Right lobe of liver (tissue), 6 donors: ENCODE measurements around the gene PTPN9. TPM values are rescaled to one million over a fixed set of nuclear protein-coding genes. Genes with fewer than 3 reads are reported as not detected.
"Not testable (repeated sequence)": the region's sequence is repeated elsewhere in the genome, so short reads cannot be mapped to it uniquely, and the experiment has no call there.

Source experiments
- ATAC-seq, 4 donors: fragments of 200-7000 bp; cut with Tn5 transposase; one replicate each; pipeline ENCODE4 v1.9.1; 2020; ENCODE audit warnings: mild to moderate bottlenecking in 4 of 4, moderate library complexity in 4 of 4
- DNase-seq, 3 donors: peaks; one replicate each; pipeline ENCODE4 v3.0.0-alpha.2; 2020
- H3K27ac ChIP-seq, 3 donors: fragments of 200-600 bp; one replicate each; pipeline ENCODE4 v1.8.0; 2022
- H3K27me3 ChIP-seq, 2 donors: fragments of 200-600 bp; one replicate each; pipeline ENCODE4 v1.8.0; 2022
- H3K36me3 ChIP-seq, 4 donors: fragments of 200-600 bp; sonication (generic) in 1 of 4; one replicate each; pipeline versions ENCODE4 v1.5.1 to v1.8.0; 2017 to 2022; ENCODE audit warnings: control low read depth in 1 of 4
- H3K4me1 ChIP-seq, 4 donors: fragments of 200-600 bp; sonication (generic) in 1 of 4; one replicate each; pipeline versions ENCODE4 v1.5.1 to v1.8.0; 2017 to 2022; ENCODE audit warnings: control low read depth in 1 of 4
- H3K4me3 ChIP-seq, 3 donors: fragments of 200-600 bp; one replicate each; pipeline ENCODE4 v1.8.0; 2022
- H3K9me3 ChIP-seq, 4 donors: fragments of 200-600 bp; sonication (generic) in 1 of 4; one replicate each; pipeline versions ENCODE4 v1.5.1 to v1.8.0; 2017 to 2022; ENCODE audit warnings: control low read depth in 1 of 4
- POLR2A ChIP-seq: fragments of 450-650 bp; IDR thresholded peaks from one replicate; pipeline ENCODE4 v1.6.1; 2017; ENCODE audit warnings: antibody characterized with exemption, mild to moderate bottlenecking
- WGBS: methylation state at CpG from one replicate; pipeline ENCODE4 v1.1.6; 2018; ENCODE audit warnings: low coverage, low lambda C conversion rate; ENCODE audit not compliant: insufficient coverage; ENCODE audit errors: missing lambda C conversion rate; 5-methylcytosine and 5-hydroxymethylcytosine counted together
- intact Hi-C, 2 donors: fragments of 100-400 bp; cut with DNase I; formaldehyde crosslinking; loops; one replicate each; pipeline versions ENCODE4 v1.11.2 to v1.14.1; 2022
- total RNA-seq, 6 experiments: library from RNA; depleted of rRNA in 2 of 6; stranded (reverse); fragments of >200 nt in 2 of 6; fragmentation: NEBNext Ultra II Directional in 3 of 6; extraction: Animal tissue kit (Norgen Biotek cat#: 25700) in 3 of 6; gene quantifications; one replicate each; pipeline versions ENCODE4 v1.1.0 to v1.2.4, GENCODE V29; 2016 to 2023
- TF ChIP-seq, protein P1 (sequence below), 4 donors: fragments of 200-600 bp in 3 of 4; fragments of 450-650 bp in 1 of 4; IDR thresholded peaks; one replicate each; pipeline versions ENCODE4 v1.5.1 to v1.8.0; 2016 to 2022; ENCODE audit warnings: antibody characterized with exemption in 4 of 4, mild to moderate bottlenecking in 2 of 4
- donor health status: DM: no; HTN: yes; CAD: no.
- donor health status: DM: no; HTN: no; CAD: no.
- donor health status: DM: no; HTN: no; CAD: no.
- donor health status: DM: no; HTN: yes; CAD: no.
- donor health status: DM: no; HTN: yes; CAD: no.

PTPN9 gene
- total RNA-seq, 6 experiments from 2014 or later, result 7.6 to 15.4 (median 10.0) TPM

DNA sequence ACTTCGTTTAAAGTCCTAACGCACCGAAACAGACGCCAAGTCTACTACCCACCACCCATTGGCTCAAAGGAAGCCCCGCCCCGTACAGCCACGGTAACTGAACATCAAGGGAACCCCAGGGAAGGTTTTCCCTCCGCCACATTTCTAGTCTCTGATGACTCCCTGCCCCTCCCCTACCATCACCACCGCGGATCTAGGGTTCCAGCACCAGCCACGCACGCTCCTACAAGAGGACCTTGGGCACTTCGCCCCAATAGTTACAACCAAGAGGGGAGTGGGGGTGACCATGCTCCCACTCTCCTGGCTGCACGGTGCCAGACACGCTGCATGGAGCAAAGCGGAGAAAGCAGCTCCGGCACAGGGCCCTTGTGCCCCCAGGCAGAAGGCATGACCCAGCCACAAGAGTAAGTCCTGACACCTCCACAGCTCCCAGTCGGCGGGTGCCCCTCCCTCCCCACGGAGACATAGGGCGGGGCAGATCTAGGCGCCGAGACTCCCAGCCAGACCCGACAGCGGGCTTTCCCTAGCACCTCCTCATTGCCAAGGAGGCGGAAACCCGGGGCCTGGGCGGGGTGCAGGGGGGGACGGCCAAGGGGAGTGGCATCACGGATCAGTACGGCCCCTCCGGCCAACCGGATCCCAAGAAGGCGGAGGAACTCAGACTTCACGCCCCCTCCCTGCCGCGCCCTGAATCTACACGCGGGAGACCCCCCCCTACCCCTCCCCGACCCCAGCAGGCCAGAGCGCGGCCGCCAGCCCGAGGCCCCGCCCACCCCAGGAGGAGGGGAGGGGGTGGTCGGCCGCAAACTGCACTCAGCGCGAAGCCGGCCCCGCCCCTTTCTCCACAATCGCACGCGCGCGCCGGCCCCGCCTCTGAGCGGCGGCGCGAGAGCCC lies 128.6 kb downstream of the PTPN9 start:
- DNase-seq (peak; percentile 99), ATAC-seq (peak; percentile 45 to 57 (median 47))
- Histone ChIP-seq H3K4me3 (peak overlapping the region; percentile 65 to 78 (median 69)), H3K36me3 (no peaks in the 10 kb centered on the region), H3K27me3 (no peaks in the 10 kb centered on the region), H3K4me1 (peaks cover 0 to 19% (median 6%) of the 10 kb centered on the region in 4 donors), H3K27ac (peak overlapping the region; percentile 83 to 85 (median 84)), H3K9me3 (no peaks in the 10 kb centered on the region)
- TF ChIP-seq, protein P1, sequence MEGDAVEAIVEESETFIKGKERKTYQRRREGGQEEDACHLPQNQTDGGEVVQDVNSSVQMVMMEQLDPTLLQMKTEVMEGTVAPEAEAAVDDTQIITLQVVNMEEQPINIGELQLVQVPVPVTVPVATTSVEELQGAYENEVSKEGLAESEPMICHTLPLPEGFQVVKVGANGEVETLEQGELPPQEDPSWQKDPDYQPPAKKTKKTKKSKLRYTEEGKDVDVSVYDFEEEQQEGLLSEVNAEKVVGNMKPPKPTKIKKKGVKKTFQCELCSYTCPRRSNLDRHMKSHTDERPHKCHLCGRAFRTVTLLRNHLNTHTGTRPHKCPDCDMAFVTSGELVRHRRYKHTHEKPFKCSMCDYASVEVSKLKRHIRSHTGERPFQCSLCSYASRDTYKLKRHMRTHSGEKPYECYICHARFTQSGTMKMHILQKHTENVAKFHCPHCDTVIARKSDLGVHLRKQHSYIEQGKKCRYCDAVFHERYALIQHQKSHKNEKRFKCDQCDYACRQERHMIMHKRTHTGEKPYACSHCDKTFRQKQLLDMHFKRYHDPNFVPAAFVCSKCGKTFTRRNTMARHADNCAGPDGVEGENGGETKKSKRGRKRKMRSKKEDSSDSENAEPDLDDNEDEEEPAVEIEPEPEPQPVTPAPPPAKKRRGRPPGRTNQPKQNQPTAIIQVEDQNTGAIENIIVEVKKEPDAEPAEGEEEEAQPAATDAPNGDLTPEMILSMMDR (IDR thresholded peaks at IDR 0.05), result peak in 3 of 4 donors; percentile 4 to 26 (median 14)
- no peak for TF ChIP-seq POLR2A
- intact Hi-C loops, result no loop called here
- WGBS, result 1% methylated on average over 17 of the region's 62 CpGs

DNA sequence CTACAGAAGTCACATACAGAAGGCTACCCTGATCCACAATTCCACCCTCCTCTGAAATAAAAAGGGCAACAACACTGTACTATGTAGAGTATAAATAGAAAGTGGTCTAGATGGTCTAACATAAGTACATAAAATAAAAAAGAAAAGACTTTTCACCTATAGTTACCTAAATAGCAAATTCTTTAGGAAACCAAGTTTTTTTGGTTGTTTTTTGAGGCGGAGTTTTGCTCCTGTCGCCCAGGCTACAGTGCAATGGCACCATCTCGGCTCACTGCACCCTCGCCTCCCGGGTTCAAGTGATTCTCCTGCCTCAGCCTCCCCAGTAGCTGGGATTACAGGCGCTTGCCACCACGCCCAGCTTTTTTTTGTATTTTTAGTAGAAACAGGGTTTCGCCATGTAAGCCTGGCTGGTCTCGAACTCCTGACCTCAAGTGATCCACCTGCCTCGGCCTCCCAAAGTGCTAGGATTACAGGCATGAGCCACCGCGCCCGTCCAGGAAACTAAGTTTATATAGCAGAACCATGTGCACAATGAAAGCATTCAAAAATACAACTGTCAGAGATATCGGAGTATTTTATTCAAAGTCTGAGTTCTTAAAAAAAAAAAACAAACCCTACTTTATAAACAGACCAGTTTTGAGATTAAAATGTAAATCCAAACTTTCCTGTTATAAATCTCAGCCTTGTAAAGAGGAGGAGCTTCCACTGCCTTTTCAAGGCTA lies 129.4 kb downstream of the PTPN9 start:
- Histone ChIP-seq H3K27ac (peak overlapping the region in 1 of 3 donors; percentile 85), H3K4me1 (peaks cover 0 to 19% (median 6%) of the 10 kb centered on the region in 4 donors), H3K9me3 (no peaks in the 10 kb centered on the region), H3K36me3 (no peaks in the 10 kb centered on the region), H3K4me3 (peak overlapping the region; percentile 65 to 78 (median 69)), H3K27me3 (no peaks in the 10 kb centered on the region)
- intact Hi-C loops, result no loop called here
- 25% methylated on average over 14 of the region's 14 CpGs for WGBS
- no peak for DNase-seq
- TF ChIP-seq, protein P1 (IDR thresholded peaks at IDR 0.05), result no peak
- TF ChIP-seq POLR2A, result no peak
- no peak for ATAC-seq

DNA sequence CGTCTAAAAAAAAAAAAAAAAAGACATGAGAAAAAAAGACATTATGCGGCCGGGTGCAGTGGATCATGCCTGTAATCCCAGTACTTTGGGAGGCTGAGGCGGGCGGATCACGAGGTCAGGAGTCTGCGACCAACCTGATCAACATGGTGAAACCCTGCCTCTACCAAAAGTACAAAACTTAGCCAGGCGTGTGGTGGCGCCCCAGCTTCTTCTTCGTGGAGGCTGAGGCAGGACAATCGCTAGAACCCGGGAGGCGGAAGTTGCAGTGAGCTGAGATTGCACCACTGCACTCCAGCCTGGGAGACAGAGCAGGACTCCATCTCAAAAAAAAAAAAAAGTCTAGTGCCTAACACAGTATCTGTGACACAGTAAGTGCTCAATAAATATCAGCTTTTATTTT lies 130.9 kb downstream of the PTPN9 start:
- H3K9me3 ChIP-seq, H3K27me3 ChIP-seq, H3K36me3 ChIP-seq, H3K4me3 ChIP-seq, H3K27ac ChIP-seq, intact Hi-C loops, ATAC-seq: not testable (repeated sequence)
- peak in 2 of 3 donors; percentile 29 to 62 for DNase-seq
- 91% methylated on average over 7 of the region's 13 CpGs for WGBS
- H3K4me1 ChIP-seq, result peaks cover 0 to 28% (median 6%) of the 10 kb centered on the region in 4 donors

DNA sequence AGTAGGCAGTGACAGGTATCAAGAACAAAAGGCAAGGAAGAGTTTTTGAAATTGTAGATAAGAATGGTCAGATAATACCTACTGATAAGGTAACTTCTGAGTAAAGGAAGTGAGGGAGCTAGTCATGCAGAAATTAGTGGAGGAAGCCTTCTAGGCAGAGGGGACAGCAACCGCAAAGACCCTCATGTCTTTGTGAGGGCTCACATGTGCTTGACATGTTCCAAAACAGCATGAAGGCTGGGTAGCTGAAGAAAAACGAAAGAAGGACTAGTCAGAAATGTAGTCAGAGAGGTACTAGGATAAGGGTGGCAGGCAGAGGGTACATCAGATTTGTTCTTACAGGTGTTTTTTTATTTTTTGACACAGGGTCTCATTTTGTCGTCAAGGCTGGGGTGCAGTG lies 133.0 kb downstream of the PTPN9 start:
- Histone ChIP-seq H3K4me1 (peaks cover 0 to 24% (median 3%) of the 10 kb centered on the region in 4 donors), H3K27ac (no peak overlapping the region), H3K27me3 (no peaks in the 10 kb centered on the region), H3K9me3 (no peaks in the 10 kb centered on the region), H3K4me3 (no peak overlapping the region), H3K36me3 (peaks cover 0 to 4% (median 2%) of the 10 kb centered on the region in 4 donors)
- intact Hi-C loops, result no loop called here
- no peak for DNase-seq
- WGBS, result 86% methylated on average over 1 of the region's 3 CpGs
- no peak for ATAC-seq
- TF ChIP-seq POLR2A, result no peak
- TF ChIP-seq, protein P1 (IDR thresholded peaks at IDR 0.05), result no peak

DNA sequence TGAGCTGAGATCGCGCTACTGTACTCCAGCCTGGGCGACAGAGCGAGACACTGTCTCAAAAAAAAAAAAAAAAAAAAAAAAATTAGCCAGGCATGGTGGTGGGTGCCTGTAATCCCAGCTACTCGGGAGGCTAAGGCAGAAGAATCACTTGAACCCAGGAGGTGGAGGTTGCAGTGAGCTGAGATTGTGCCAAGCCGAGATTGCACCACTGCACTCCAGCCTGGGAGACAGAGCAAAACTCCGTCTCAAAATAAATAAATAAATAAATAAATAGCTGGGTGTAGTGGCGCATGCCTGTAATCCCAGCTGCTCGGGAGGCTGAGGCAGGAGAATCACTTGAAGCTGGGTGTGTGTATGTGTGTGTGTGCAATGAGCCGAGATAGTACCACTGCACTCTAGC lies 133.8 kb downstream of the PTPN9 start:
- H3K27me3 ChIP-seq, H3K27ac ChIP-seq, ATAC-seq, H3K9me3 ChIP-seq, intact Hi-C loops, H3K4me3 ChIP-seq, H3K36me3 ChIP-seq: not testable (repeated sequence)
- H3K4me1 ChIP-seq, result peaks cover 0 to 24% (median 3%) of the 10 kb centered on the region in 4 donors
- 91% methylated on average over 9 of the region's 10 CpGs for WGBS
- DNase-seq, result peak in 1 of 3 donors; percentile 9

DNA sequence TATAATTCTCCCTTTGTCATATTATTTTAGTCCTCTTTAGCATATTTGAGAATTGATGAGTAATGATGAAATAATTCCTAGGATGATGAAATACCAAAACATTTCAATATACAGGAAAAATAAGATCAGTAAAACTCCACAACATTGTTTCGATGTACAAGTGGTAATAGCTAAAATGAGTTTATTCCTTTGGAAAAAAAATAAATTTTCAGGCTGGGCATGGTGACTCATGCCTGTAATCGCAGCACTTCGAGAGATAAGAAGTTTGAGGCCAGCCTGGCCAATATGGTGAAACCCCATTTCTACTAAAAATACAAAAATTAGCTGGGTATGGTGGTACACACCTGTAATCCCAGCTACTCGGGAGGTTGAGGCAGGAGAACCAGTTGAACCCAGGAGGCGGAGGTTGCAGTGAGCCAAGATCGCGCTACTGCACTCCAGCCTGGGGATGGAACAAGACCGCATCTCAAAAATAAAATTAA lies 135.1 kb downstream of the PTPN9 start:
- peaks cover 0 to 15% (median 0%) of the 10 kb centered on the region in 4 donors for H3K4me1 ChIP-seq
- H3K4me3 ChIP-seq, H3K9me3 ChIP-seq, intact Hi-C loops, H3K36me3 ChIP-seq, H3K27ac ChIP-seq, H3K27me3 ChIP-seq, ATAC-seq: not testable (repeated sequence)
- WGBS, result 88% methylated on average over 8 of the region's 8 CpGs
- peak in 1 of 3 donors; percentile 12 for DNase-seq
